Fibroblast of lung (primary cell): ENCODE measurements around the gene ROBO1.

ENCODE experiments used
- EZH2 ChIP-seq: IDR thresholded peaks from 2 replicates; pipeline ENCODE4 v1.5.1; 2012; ENCODE audit warnings: low read length, control low read depth, mild to moderate bottlenecking; ENCODE audit errors: missing control alignments
- TF ChIP-seq, protein P1 (sequence below), 2 donors: IDR thresholded peaks in 1 of 2; conservative IDR thresholded peaks in 1 of 2; 1 replicate in 1 of 2; 2 replicates in 1 of 2; pipeline ENCODE4 v1.5.1; 2011 to 2012; ENCODE audit warnings: low read length in 2 of 2, control low read depth in 1 of 2, inconsistent platforms in 1 of 2, low read depth in 1 of 2, mild to moderate bottlenecking in 1 of 2

DNA sequence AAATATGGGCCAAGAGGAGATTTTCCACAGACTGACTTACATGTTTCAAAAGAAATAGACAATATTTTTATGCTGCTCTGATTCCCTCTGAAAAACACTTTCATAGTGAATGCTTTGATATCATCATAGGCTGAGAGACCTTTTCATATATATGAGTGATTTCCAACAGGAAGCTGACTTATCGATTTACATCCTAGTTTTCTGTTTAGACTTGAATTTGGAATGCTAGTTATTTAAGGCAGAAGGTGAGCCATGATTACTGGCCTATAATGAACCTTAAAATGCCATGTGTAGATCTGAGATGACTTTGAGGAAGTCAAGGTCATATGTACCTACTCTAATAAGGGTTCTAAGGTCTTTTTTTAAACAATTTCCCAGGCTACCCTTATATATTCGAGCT, 1126.1 kb downstream of the ROBO1 start:
- TF ChIP-seq, protein P1, sequence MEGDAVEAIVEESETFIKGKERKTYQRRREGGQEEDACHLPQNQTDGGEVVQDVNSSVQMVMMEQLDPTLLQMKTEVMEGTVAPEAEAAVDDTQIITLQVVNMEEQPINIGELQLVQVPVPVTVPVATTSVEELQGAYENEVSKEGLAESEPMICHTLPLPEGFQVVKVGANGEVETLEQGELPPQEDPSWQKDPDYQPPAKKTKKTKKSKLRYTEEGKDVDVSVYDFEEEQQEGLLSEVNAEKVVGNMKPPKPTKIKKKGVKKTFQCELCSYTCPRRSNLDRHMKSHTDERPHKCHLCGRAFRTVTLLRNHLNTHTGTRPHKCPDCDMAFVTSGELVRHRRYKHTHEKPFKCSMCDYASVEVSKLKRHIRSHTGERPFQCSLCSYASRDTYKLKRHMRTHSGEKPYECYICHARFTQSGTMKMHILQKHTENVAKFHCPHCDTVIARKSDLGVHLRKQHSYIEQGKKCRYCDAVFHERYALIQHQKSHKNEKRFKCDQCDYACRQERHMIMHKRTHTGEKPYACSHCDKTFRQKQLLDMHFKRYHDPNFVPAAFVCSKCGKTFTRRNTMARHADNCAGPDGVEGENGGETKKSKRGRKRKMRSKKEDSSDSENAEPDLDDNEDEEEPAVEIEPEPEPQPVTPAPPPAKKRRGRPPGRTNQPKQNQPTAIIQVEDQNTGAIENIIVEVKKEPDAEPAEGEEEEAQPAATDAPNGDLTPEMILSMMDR (conservative IDR thresholded peaks at IDR 0.05 in 1 of 2, IDR thresholded peaks at IDR 0.05 in 1 of 2; ENCODE audit: low read depth in 1 of 2, low read length in 2 of 2) = no peak
- TF ChIP-seq EZH2 = no peak
